COLO668 (cell line): ENCODE results near the gene SMAD6.

ENCODE experiments used
- DNase-seq: peaks from one replicate; lab custom pipeline; 2025; ENCODE audit not compliant: unreplicated experiment; lab: John Stamatoyannopoulos, UW

Gene SMAD6

GRCh38 chr15:66702035-66702786 is at the start of gene SMAD6:
SMAD6 (plus strand) TSS chr15:66702236; CDS start chr15:66703259, 1,023 bp downstream.
- peak; percentile 72 for DNase-seq

GRCh38 chr15:66652806-66653205 is 49.2 kb upstream of the SMAD6 start:
- DNase-seq: no peak

GRCh38 chr15:66653398-66653797 is 48.6 kb upstream of the SMAD6 start:
- DNase-seq: no peak

GRCh38 chr15:66653852-66654251 is 48.2 kb upstream of the SMAD6 start:
- no peak for DNase-seq

- no peak for DNase-seq
These were observed 47.7 kb upstream of the SMAD6 start for GRCh38 chr15:66654361-66654738.

GRCh38 chr15:66654739-66655375 is 47.2 kb upstream of the SMAD6 start:
- no peak for DNase-seq

- no peak for DNase-seq
These were observed 46.5 kb upstream of the SMAD6 start for GRCh38 chr15:66655511-66655910.

- no peak for DNase-seq
These were observed 46.0 kb upstream of the SMAD6 start for GRCh38 chr15:66655997-66656396.

- no peak for DNase-seq
These were observed 44.6 kb upstream of the SMAD6 start for GRCh38 chr15:66657185-66658020.

GRCh38 chr15:66658044-66658443 is 44.0 kb upstream of the SMAD6 start:
- DNase-seq: no peak

- DNase-seq: no peak
These were observed 43.2 kb upstream of the SMAD6 start for GRCh38 chr15:66658855-66659254.

- DNase-seq: no peak
These were observed 42.7 kb upstream of the SMAD6 start for GRCh38 chr15:66659384-66659783.

GRCh38 chr15:66661432-66662096 is 40.5 kb upstream of the SMAD6 start:
- DNase-seq: no peak

- no peak for DNase-seq
These were observed 39.5 kb upstream of the SMAD6 start for GRCh38 chr15:66662522-66662921.

- no peak for DNase-seq
These were observed 38.4 kb upstream of the SMAD6 start for GRCh38 chr15:66663664-66664063.

GRCh38 chr15:66670175-66670574 is 31.9 kb upstream of the SMAD6 start:
- no peak for DNase-seq

GRCh38 chr15:66670762-66671580 is 31.1 kb upstream of the SMAD6 start:
- peak; percentile 23 for DNase-seq

- DNase-seq: no peak
These were observed 29.2 kb upstream of the SMAD6 start for GRCh38 chr15:66672867-66673266.

- DNase-seq: no peak
These were observed 28.4 kb upstream of the SMAD6 start for GRCh38 chr15:66673410-66674322.
